SH-SY5Y (cell line): ENCODE measurements around the gene CCDC13.

Experiments used
- GATA2 ChIP-seq: IDR thresholded peaks from 2 replicates; pipeline ENCODE4 v1.6.1; 2011; ENCODE audit warnings: mild to moderate bottlenecking, low read depth, low read length
- GATA3 ChIP-seq: IDR thresholded peaks from 2 replicates; pipeline ENCODE4 v1.6.1; 2011; ENCODE audit warnings: low read depth, mild to moderate bottlenecking, low read length, moderate library complexity

The CCDC13 gene

GRCh38 chr3:42773409-42773751 lies 327 bp upstream of the CCDC13 start:
- TF ChIP-seq GATA2 (no peak), GATA3 (no peak)

DNA sequence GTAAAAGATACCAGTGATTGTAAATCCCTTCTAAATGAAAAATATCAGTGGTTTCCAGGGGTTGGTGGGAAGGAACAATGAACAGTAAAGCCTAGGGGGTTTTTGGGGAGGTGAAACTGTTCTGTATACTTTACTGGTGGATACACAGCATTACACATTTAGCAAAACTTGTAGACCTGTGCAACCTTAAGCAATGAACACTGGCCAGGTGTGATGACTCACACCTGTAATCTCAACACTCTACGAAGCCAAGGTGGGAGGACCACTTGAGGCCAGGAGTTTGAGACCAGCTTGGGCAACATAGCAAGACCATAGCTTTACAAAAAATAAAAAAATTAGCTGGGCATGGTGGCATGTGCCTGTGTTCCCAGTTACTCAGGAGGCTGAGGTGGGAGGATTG lies 1.8 kb downstream of the CCDC13 start:
- TF ChIP-seq GATA3, result no peak
- no peak for TF ChIP-seq GATA2

DNA sequence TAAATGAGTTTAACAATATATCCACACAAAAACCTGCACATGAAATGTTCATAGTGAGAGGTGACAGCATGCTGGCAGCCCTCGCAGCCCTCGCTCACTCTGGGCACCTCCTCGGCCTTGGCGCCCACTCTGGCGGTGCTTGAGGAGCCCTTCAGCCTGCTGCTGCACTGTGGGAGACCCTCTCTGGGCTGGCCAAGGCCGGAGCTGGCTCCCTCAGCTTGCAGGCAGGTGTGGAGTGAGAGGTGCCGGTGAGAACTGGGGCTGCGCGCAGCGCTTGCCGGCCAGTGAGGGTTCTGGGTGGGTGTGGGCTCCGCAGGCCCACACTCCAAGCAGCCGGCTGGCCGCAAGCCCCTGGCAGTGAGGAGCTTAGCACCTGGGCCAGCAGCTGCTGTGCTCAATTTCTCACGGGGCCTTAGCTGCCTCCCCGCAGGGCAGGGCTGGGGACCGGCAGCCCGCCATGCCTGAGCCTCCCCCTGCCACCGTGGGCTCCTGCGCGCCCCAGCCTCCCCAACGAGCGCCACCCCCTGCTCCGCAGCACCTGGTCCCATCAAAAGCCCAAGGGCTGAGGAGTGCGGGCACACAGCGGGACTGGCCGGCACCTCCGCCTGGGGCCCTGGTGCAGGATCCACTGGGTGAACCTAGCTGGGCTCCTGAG lies 3.4 kb downstream of the CCDC13 start:
- TF ChIP-seq GATA2 (no peak), GATA3 (no peak)

- no peak for TF ChIP-seq GATA3
- TF ChIP-seq GATA2, result no peak
Measured at GRCh38 chr3:42764561-42765295, 8.3 kb downstream of the CCDC13 start.

DNA sequence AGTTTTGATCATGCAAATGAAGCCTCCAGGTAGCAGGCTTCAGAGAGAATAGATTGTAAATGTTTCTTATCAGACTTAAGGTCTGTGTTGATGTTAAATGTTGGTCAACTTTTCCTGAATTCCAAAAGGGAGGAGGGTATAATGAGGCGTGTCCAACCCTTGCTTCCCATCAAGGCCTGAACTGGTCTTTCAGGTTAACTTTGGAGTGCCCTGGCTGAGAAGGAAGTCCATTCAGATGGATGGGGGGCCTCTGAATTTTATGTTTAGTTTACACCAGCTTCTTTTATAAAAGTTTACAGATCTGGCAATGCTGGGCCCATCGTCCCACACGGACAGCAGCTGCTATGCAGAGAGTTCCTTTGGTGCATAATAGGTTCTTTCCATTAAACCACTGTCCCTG lies 8.9 kb downstream of the CCDC13 start:
- no peak for TF ChIP-seq GATA2

- TF ChIP-seq GATA2 (no peak), GATA3 (no peak)
Measured at GRCh38 chr3:42763021-42763420, 10.0 kb downstream of the CCDC13 start.

GRCh38 chr3:42762046-42762724 lies 10.9 kb downstream of the CCDC13 start:
- TF ChIP-seq GATA2 (no peak), GATA3 (no peak)

DNA sequence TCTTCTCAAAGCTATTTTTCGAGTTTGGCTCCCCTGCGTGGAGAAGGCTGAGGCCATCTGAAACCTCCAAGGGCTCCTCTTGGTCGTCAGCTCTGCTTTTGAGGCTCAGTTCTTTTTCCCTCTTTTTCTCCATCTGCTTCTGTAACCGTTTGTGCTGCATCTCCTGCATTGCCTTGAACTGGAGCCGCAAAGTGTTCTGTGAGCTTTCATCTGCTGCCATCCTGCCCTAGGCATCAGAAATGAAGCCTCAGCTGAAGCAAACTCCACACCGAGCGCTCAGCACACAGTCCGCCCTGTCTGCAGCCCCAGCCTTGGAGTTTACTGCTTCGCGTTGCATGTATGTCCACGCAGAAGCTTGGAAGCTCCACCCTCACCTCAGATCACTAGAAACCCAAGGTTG lies 14.9 kb downstream of the CCDC13 start:
- no peak for TF ChIP-seq GATA3

DNA sequence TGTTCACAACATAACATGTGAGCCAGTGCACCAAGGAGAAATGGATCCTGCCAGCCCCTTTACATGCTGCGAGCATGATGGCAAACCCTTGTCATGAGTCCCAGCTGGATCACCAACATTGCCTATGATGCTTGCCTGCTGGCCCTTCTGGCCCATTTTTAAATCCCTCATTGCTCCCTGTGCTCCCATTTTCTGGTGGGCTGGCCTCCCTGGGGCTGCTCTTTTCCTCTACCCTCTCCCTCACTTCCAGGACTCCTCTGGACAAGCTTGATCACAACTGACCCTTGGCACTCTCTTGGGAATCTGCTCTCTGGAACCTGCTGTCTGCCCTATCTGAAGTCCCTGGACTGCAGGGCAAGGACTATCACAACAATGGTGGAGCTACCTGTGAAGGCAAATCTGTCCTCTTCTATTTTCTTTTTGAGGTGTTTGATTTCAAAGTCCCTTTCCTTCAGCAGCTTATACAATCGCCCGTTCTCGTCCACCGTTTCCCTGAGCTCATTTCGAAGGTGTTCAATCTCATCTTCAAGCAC lies 16.3 kb downstream of the CCDC13 start:
- TF ChIP-seq GATA3, result no peak

GRCh38 chr3:42755681-42756578 lies 17.1 kb downstream of the CCDC13 start:
- TF ChIP-seq GATA3 (no peak), GATA2 (no peak)

- TF ChIP-seq GATA3, result no peak
- no peak for TF ChIP-seq GATA2
Measured at GRCh38 chr3:42753757-42754156, 19.3 kb downstream of the CCDC13 start.

- TF ChIP-seq GATA3, result no peak
- TF ChIP-seq GATA2, result no peak
Measured at GRCh38 chr3:42752961-42753360, 20.1 kb downstream of the CCDC13 start.

GRCh38 chr3:42752441-42752840 lies 20.6 kb downstream of the CCDC13 start:
- no peak for TF ChIP-seq GATA3
- no peak for TF ChIP-seq GATA2

GRCh38 chr3:42751609-42752008 lies 21.4 kb downstream of the CCDC13 start:
- TF ChIP-seq GATA3 (no peak), GATA2 (no peak)
